ENCODE data around the gene AMBRA1.

Gene AMBRA1

GRCh38 chr11:46387919-46388618 is 205.8 kb downstream of the AMBRA1 start:
- DNase-seq (ENCODE audit: extremely low read depth, low read depth), result no peak
- no peak for TF ChIP-seq CTCF (IDR thresholded peaks at IDR 0.05; ENCODE audit: low read depth, low read length)

- TF ChIP-seq CTCF (IDR thresholded peaks at IDR 0.05; ENCODE audit: low read depth, low read length), result no peak
- DNase-seq (ENCODE audit: extremely low read depth, low read depth), result no peak
Measured at GRCh38 chr11:46387456-46387855, 206.4 kb downstream of the AMBRA1 start.

GRCh38 chr11:46386674-46387073 is 207.1 kb downstream of the AMBRA1 start:
- no peak for DNase-seq (ENCODE audit: extremely low read depth, low read depth)
- no peak for TF ChIP-seq CTCF (IDR thresholded peaks at IDR 0.05; ENCODE audit: low read depth, low read length)

GRCh38 chr11:46386005-46386578 is 207.7 kb downstream of the AMBRA1 start:
- no peak for DNase-seq (ENCODE audit: extremely low read depth, low read depth)
- no peak for TF ChIP-seq CTCF (IDR thresholded peaks at IDR 0.05; ENCODE audit: low read depth, low read length)

- DNase-seq (ENCODE audit: extremely low read depth, low read depth), result no peak
- TF ChIP-seq CTCF (IDR thresholded peaks at IDR 0.05; ENCODE audit: low read depth, low read length), result no peak
Measured at GRCh38 chr11:46385169-46386004, 208.4 kb downstream of the AMBRA1 start.

GRCh38 chr11:46383974-46384701 is 209.7 kb downstream of the AMBRA1 start:
- no peak for DNase-seq (ENCODE audit: extremely low read depth, low read depth)
- TF ChIP-seq CTCF (IDR thresholded peaks at IDR 0.05; ENCODE audit: low read depth, low read length), result no peak

Data from AG09319 (cell line).